Activated CD8-positive, alpha-beta T cell treated with anti-CD3 and anti-CD28 coated beads for 36 hours (primary cell): Measurements from ENCODE around the gene SPSB3. TPM values are rescaled to one million over a fixed set of nuclear protein-coding genes. Genes with fewer than 3 reads are reported as not detected.

Source experiments
- ATAC-seq: fragments of 200-7000 bp; cut with Tn5 transposase; one replicate; pipeline ENCODE4 v1.10.0; 2021; ENCODE audit warnings: mild to moderate bottlenecking, moderate library complexity
- CTCF ChIA-PET: fragments of 350-600 bp; sonication (Branson Sonifier 250); formaldehyde crosslinking; loops from one replicate; lab custom pipeline; 2021; ENCODE audit warnings: antibody characterized with exemption; lab: Charles Lee
- POLR2A ChIA-PET: fragments of 350-600 bp; sonication (Branson Sonifier 250); formaldehyde crosslinking; loops from one replicate; lab custom pipeline; 2021; ENCODE audit warnings: antibody characterized with exemption; lab: Charles Lee
- DNase-seq: peaks from one replicate; pipeline ENCODE4 v3.0.0-alpha.2; 2020
- H3K27ac Mint-ChIP-seq: one replicate; pipeline ENCODE4 v1.8.0; 2021; ENCODE audit warnings: mild to moderate bottlenecking, mixed read lengths
- H3K27me3 Mint-ChIP-seq: one replicate; pipeline ENCODE4 v1.8.0; 2021; ENCODE audit warnings: mixed read lengths
- H3K36me3 Mint-ChIP-seq: one replicate; pipeline ENCODE4 v1.8.0; 2021; ENCODE audit warnings: low read depth, mixed read lengths
- H3K4me1 Mint-ChIP-seq: one replicate; pipeline ENCODE4 v1.8.0; 2021; ENCODE audit warnings: low read depth, mixed read lengths
- H3K4me3 Mint-ChIP-seq: one replicate; pipeline ENCODE4 v1.8.0; 2021; ENCODE audit warnings: mild to moderate bottlenecking, moderate library complexity, mixed read lengths
- H3K9me3 Mint-ChIP-seq: one replicate; pipeline ENCODE4 v1.8.0; 2021; ENCODE audit warnings: mixed read lengths
- CTCF ChIP-seq: fragments of 200-600 bp; IDR thresholded peaks from one replicate; pipeline ENCODE4 v1.8.0; 2022; ENCODE audit warnings: antibody characterized with exemption, mild to moderate bottlenecking
- intact Hi-C: fragments of 100-400 bp; cut with micrococcal nuclease; formaldehyde crosslinking; loops from one replicate; pipeline ENCODE4 v1.10.0; 2022
- total RNA-seq, 2 experiments: library from RNA; stranded (reverse); gene quantifications; one replicate each; pipeline ENCODE4 v1.2.3, GENCODE V29; 2021

The SPSB3 gene
- total RNA-seq, 2 experiments from 2014 or later: 14.4 to 15.2 TPM

DNA sequence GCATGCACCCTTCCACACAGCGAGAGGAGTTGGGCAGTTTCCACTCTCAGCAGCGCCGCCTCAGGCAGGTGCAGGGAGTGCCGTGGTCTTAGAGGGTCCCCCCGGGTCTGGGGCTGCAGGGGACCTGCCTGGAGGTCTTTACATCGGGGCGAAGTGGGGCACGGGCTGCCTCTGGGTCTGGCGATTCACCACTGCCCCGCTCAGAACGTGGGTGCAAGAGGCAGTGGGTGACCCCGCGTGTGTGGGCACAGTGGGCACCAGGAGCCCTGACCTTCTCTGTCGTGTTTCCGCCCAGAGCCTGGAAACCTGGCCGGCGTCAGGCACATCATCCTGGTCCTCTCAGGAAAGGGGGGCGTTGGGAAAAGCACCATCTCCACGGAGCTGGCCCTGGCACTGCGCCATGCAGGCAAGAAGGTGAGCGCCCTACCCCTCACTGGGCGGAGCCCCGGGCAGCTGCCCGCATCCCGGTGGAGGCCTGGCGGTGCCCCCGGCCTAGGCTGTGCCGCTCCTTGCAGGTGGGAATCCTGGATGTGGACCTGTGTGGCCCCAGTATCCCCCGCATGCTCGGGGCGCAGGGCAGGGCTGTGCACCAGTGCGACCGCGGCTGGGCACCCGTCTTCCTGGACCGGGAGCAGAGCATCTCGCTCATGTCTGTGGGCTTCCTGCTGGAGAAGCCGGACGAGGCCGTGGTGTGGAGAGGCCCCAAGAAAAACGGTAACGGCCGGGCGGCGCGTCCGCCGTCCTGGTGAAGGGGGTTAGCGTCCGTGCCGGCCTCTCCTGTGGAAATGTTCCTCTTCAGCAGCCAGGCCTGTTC lies 4.1 kb upstream of the SPSB3 start:
- H3K4me3 Mint-ChIP-seq: no peak overlapping the region
- CTCF ChIA-PET: no interaction called here

DNA sequence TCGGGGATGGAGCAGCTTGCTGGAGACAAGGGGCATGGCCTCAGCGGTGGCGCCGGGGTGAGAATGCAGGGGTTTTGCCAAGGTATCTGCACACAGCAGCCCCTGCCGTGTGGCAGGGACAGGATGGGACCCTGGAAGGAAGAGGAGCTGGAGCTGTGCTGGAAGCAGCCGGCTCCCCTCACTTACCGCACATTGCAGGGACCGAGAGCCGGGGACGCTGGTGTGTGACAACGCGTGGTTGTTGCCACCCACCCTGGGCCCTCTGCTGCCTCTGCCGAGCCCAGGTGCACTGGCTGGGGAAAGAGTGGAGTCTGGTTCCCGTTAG lies 3.4 kb upstream of the SPSB3 start:
- peaks cover 27% of the 10 kb centered on the region for H3K4me1 Mint-ChIP-seq
- no peak for DNase-seq
- no peaks in the 10 kb centered on the region for H3K27me3 Mint-ChIP-seq
- H3K36me3 Mint-ChIP-seq: peaks cover 7% of the 10 kb centered on the region
- no peak overlapping the region for H3K27ac Mint-ChIP-seq
- H3K9me3 Mint-ChIP-seq: no peaks in the 10 kb centered on the region
- TF ChIP-seq CTCF: no peak
- ChIA-PET POLR2A (no interaction called here), CTCF (no interaction called here)
- intact Hi-C loops: no loop called here
- ATAC-seq: no peak
- no peak overlapping the region for H3K4me3 Mint-ChIP-seq

More for the DNA sequence above, 4.1 kb upstream of the SPSB3 start:
- intact Hi-C loops: no loop called here
- TF ChIP-seq CTCF: no peak
- no peaks in the 10 kb centered on the region for H3K27me3 Mint-ChIP-seq
- no peak overlapping the region for H3K27ac Mint-ChIP-seq
- ATAC-seq: no peak
- no peaks in the 10 kb centered on the region for H3K9me3 Mint-ChIP-seq
- POLR2A ChIA-PET: no interaction called here
- H3K36me3 Mint-ChIP-seq: peaks cover 7% of the 10 kb centered on the region
- peaks cover 21% of the 10 kb centered on the region for H3K4me1 Mint-ChIP-seq
- DNase-seq: no peak

- ChIA-PET POLR2A (interaction anchor here (1.3 kb wide), 1 partner anchor 13 kb away, joined by 6 read pairs; the partner anchor contains the start of gene EME2), CTCF (interaction anchor here (1.4 to 5.3 kb wide), 2 partner anchors 14 to 144 kb away, joined by 3 to 36 read pairs; partner anchors contain the start of genes EME2, MRPS34 and NME3)
- H3K27me3 Mint-ChIP-seq: no peaks in the 10 kb centered on the region
- no peak for TF ChIP-seq CTCF
- ATAC-seq (no peak), DNase-seq (no peak)
- H3K9me3 Mint-ChIP-seq: no peaks in the 10 kb centered on the region
- H3K4me3 Mint-ChIP-seq: peak overlapping the region; percentile 52
- H3K4me1 Mint-ChIP-seq: peaks cover 27% of the 10 kb centered on the region
- intact Hi-C loops: no loop called here
- H3K36me3 Mint-ChIP-seq: peaks cover 7% of the 10 kb centered on the region
- H3K27ac Mint-ChIP-seq: no peak overlapping the region
Measured at GRCh38 chr16:1784977-1785845, 2.8 kb upstream of the SPSB3 start.

- CTCF ChIA-PET: interaction anchor here (0.9 to 5.3 kb wide), 12 partner anchors 8 to 148 kb away, joined by 3 to 36 read pairs (median 4); partner anchors contain the start of genes EME2, FAHD1, HAGH and MAPK8IP3
- intact Hi-C loops: loop anchor here (1.0 kb wide), 1 partner anchor 11 kb away; the partner anchor contains the start of gene NME3
- no peak for ATAC-seq
Measured at GRCh38 chr16:1781758-1782407, 488 bp downstream of the SPSB3 start.

More at GRCh38 chr16:1781758-1782407, 488 bp downstream of the SPSB3 start:
- POLR2A ChIA-PET: interaction anchor here (0.5 to 3.1 kb wide), 12 partner anchors 7 to 373 kb away, joined by 3 to 18 read pairs (median 4); partner anchors contain the start of genes EME2, FAHD1, HAGH and MRPS34
- Mint-ChIP-seq H3K27ac (peak overlapping the region; percentile 69), H3K27me3 (no peaks in the 10 kb centered on the region), H3K9me3 (no peaks in the 10 kb centered on the region), H3K4me1 (peaks cover 27% of the 10 kb centered on the region), H3K4me3 (peak overlapping the region; percentile 93), H3K36me3 (peaks cover 2% of the 10 kb centered on the region)
- TF ChIP-seq CTCF: peak; percentile 14
- DNase-seq: peak; percentile 48
